ENCODE results near the gene DOCK10.

DOCK10 gene

DNA sequence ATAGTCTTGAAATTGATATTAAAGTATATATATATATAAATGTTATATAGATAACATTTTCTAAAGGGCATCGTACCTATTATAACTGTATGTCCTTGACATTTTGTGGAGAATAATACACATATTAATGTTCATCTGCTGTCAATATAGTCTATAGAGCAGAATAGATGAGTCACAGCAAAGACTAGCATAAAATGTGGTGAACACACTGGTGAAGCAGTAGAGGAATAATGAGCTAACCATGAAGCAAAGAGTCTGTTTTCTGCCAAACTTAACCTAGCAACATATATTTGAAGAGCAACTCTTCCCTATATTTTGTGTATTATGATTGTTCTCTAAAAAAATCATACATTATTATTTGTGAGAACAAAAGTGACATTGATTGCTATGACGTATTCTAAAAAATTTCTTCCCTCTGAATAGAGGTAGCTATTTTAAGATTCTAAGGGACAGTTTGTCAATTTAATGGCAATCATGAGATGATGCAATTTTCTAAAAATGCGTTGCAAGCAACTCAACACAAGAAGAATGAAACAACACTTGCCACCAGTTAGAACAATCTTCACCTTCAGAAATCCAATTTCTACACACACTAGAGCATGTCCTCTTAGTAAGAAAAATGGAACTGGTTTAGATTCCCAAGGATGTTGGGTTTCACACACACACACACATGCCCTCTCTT is 22.0 kb downstream of the DOCK10 start:
- in situ Hi-C loops (cut with MboI; ENCODE audit: low sequenced_read_pairs, unreplicated experiment), result no loop called here
- TF ChIP-seq, protein P1, sequence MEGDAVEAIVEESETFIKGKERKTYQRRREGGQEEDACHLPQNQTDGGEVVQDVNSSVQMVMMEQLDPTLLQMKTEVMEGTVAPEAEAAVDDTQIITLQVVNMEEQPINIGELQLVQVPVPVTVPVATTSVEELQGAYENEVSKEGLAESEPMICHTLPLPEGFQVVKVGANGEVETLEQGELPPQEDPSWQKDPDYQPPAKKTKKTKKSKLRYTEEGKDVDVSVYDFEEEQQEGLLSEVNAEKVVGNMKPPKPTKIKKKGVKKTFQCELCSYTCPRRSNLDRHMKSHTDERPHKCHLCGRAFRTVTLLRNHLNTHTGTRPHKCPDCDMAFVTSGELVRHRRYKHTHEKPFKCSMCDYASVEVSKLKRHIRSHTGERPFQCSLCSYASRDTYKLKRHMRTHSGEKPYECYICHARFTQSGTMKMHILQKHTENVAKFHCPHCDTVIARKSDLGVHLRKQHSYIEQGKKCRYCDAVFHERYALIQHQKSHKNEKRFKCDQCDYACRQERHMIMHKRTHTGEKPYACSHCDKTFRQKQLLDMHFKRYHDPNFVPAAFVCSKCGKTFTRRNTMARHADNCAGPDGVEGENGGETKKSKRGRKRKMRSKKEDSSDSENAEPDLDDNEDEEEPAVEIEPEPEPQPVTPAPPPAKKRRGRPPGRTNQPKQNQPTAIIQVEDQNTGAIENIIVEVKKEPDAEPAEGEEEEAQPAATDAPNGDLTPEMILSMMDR (IDR thresholded peaks at IDR 0.05; ENCODE audit: borderline replicate concordance, control extremely low read depth, extremely low read depth, insufficient read depth, missing control alignments), result no peak
- DNase-seq (ENCODE audit: low spot score), result no peak

DNA sequence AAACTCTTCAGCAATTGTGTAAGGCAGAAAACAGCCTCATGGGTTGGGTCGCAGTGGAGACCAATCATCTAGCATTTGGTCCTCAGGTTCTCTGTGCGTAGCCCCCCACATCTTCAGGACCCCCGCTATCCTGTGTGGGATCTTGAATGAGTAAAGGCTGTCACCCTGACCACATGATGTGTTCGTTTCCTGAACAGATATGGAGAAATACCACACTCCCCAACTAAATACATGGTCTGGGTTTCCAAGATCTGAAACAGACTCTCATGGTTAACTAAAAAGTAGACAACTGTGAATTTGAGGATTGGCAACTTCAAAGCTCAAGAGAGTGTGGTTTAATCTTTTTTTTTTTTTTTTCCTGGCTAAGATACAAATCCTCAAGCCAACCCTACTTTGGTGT is 23.2 kb downstream of the DOCK10 start:
- TF ChIP-seq, protein P1 (IDR thresholded peaks at IDR 0.05; ENCODE audit: borderline replicate concordance, control extremely low read depth, extremely low read depth, insufficient read depth, missing control alignments), result no peak
- no peak for DNase-seq (ENCODE audit: low spot score)
- in situ Hi-C loops (cut with MboI; ENCODE audit: low sequenced_read_pairs, unreplicated experiment), result no loop called here

DNA sequence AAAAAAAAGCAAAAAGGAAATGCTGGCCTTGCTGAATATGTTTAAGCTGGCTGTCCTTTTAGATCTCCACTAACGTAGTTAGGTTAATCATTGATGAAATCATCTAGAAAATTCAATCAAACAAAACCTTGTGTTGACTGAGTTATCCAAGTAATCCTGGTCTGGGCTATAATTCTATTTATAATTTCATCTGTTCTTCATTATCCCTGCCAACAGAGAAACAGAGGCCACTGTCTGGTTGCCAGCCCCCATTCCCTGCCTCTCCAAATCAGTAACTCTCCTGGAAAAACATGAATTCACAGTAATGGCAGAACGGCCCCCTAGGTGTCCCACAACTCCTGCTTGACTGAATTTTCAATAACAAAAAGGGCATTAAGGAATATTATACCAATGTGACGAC is 24.6 kb downstream of the DOCK10 start:
- TF ChIP-seq, protein P1 (IDR thresholded peaks at IDR 0.05; ENCODE audit: borderline replicate concordance, control extremely low read depth, extremely low read depth, insufficient read depth, missing control alignments), result no peak

DNA sequence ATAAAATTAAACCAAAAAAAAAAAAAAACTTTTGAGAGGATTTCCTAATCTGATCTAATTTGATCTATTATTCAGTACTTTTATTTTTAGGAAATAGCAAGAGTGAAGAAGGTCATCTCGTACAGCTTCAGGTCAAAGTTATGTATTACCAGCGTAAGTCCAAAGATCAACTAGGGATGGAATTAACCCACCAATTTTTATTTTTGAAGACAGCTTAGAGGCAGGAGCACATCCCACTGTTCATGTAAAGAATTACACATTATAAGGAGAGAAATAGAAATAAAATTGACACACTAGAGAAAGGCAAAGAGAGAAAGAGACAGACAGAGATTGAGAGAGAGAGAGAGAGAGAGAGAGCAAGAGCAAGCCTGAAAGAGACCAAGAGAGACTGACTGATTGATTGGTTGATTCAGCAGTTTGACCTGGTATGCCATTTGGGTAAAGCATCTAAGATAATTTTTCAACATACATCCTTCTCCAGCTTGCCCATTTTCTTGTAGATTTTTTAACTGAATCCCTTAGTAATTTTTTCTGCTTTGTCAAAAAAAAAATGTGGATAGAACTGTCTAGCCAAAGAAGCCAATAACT is 25.1 kb downstream of the DOCK10 start:
- in situ Hi-C loops (cut with MboI; ENCODE audit: low sequenced_read_pairs, unreplicated experiment), result no loop called here
- TF ChIP-seq, protein P1 (IDR thresholded peaks at IDR 0.05; ENCODE audit: borderline replicate concordance, control extremely low read depth, extremely low read depth, insufficient read depth, missing control alignments), result no peak
- no peak for DNase-seq (ENCODE audit: low spot score)

More for the DNA sequence above, 24.6 kb downstream of the DOCK10 start:
- in situ Hi-C loops (cut with MboI; ENCODE audit: low sequenced_read_pairs, unreplicated experiment), result no loop called here
- no peak for DNase-seq (ENCODE audit: low spot score)

DNA sequence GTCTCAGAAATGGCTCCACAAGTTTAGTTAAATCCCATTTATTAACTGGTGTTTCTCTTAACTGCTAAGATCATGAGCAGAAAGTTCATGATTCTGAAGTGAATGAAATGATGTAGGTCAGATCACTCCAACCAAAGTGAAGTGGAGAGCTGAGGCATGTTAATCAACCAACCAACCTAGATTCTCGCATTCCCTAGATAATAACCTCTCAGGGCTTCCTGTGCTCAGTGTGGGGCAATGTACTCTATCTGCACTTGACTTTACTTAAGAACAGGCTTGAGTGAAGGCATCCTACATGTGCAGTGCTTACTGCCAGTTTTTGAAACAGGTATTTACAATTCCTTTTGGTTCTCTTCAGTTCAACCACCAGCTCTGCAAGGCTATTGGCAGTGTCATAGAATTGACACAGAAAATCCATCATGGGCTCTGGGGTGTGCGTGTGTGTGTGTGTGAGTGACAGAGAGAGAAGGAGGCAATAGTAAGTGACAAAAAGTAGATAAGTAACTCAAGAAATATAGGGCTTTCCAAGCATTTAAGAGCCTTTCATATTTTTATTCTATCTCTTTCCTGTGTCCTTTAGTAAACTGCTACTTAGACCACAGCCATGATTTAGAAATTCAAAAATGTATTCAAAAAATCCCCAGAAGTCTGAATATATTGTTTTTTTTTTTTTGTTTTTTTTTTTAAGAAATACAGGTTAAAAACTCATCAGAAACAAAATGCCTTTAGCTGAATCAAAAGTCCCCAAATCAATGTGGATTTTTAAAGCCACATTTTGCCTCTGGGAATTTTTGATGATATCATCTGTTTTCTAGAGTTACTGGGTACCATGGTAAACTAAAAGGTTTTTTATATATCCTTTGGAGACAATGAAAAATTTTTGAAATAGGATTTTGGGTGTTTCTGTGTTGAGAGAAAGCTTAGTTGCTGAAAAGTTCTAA is 28.6 kb downstream of the DOCK10 start:
- DNase-seq (ENCODE audit: low spot score), result no peak
- TF ChIP-seq, protein P1 (IDR thresholded peaks at IDR 0.05; ENCODE audit: borderline replicate concordance, control extremely low read depth, extremely low read depth, insufficient read depth, missing control alignments), result no peak
- in situ Hi-C loops (cut with MboI; ENCODE audit: low sequenced_read_pairs, unreplicated experiment), result no loop called here

DNA sequence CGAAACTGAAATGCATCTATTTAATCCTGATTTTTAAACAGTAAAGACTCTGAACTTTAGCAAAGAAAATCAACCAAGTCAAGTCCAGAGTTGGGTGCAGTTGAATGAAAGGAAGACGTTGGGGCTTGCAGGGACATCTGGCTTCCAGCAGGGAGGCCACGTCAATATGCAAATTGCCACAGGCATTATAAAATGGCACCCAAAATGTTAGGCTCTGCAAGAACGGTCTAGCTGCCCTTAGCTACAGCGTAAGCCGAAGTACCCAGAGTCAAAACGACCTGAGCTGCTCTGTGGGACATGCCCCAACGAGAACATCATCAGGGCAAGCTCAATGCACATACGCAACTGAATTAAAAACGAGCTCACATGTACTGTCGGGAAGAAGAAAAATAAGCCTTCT is 30.7 kb downstream of the DOCK10 start:
- DNase-seq (ENCODE audit: low spot score), result no peak
- in situ Hi-C loops (cut with MboI; ENCODE audit: low sequenced_read_pairs, unreplicated experiment), result no loop called here
- TF ChIP-seq, protein P1 (IDR thresholded peaks at IDR 0.05; ENCODE audit: borderline replicate concordance, control extremely low read depth, extremely low read depth, insufficient read depth, missing control alignments), result no peak
